ENCODE data around the gene PBOV1. TPM values are rescaled to one million over a fixed set of nuclear protein-coding genes. Genes with fewer than 3 reads are reported as not detected.

Gene PBOV1
- total and polyA plus RNA-seq, 4 experiments from 2014 or later: not detected

DNA sequence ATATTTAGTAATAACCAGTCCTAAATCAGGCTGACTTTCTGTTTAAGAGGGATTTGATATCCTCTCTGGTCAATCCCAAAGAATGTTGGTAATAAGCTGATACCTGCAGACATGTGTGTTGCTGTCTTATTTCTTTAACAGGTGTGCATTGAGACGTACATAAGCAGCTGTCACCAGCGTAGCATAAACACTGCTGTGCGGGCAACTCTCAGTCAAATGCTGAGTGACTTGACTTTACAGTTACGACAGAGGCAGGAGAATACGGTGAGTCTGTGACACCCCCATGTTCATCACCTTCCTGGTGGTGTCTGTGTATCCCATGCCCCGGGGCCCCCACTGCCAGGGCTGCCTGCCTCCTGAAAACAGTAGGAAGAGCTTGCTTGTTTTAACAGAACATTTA, 20.1 kb upstream of the PBOV1 start:
- intact Hi-C loops (cut with micrococcal nuclease): no loop called here
- Histone ChIP-seq H3K27me3 (ENCODE audit: insufficient read depth, low read length) (no peaks in the 10 kb centered on the region), H3K9me3 (ENCODE audit: control insufficient read depth in 1 of 2, low read length in 2 of 2) (no peaks in the 10 kb centered on the region), H3K4me3 (ENCODE audit: low read length in 2 of 2) (no peak overlapping the region), H3K27ac (ENCODE audit: low read depth, low read length) (no peak overlapping the region), H3K4me1 (ENCODE audit: insufficient read depth, low read length) (no peaks in the 10 kb centered on the region), H3K36me3 (ENCODE audit: insufficient read depth, low read length) (no peaks in the 10 kb centered on the region)
- Mint-ChIP-seq H3K27me3 (peaks cover 11 to 17% of the 10 kb centered on the region in 2 donors), H3K27ac (no peak overlapping the region), H3K4me1 (no peaks in the 10 kb centered on the region), H3K36me3 (no peaks in the 10 kb centered on the region), H3K4me3 (no peak overlapping the region), H3K9me3 (peaks cover 0 to 2% (median 0%) of the 10 kb centered on the region in 8 donors)
- DNase-seq: no peak
- ChIA-PET POLR2A (ENCODE audit: partially characterized antibody) (no interaction called here), CTCF (ENCODE audit: partially characterized antibody) (no interaction called here)

DNA sequence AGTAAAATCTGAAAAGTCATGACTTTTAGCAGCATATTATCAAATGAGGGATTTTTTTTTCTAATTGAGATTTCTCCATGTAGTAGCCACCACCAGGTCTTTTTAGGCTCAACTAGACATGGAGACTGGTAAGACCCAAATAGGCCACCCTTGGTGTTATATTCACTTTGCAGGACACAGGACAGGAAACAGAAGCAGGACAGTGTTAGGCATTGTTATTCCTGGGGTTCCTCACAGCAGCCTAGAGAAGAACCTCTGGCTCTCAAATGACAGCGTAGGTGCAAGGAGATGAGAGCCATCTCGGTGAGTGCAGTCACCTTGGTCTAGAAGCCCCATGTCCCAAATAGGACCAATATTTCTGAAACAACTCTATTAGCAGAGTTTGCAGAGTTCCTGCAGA, 19.2 kb upstream of the PBOV1 start:
- CTCF ChIA-PET (ENCODE audit: partially characterized antibody): no interaction called here

DNA sequence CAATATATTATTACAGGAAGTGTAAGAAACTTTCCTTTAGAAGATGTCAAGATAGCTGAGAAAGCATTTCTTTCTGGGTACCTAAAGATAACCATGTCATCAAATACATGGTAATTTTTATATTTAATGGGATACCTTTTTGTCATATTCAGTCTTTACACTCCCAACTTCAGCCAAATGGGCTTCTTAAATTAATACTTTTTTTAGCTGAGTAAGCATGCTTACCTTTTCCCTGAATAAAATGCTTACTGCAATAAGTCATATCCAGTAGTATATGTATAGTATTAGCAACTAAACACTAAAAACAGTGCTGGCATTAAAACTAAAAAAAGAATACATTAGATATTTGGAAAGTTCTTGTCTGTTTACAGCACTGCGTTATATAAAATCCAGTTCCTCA, 17.4 kb upstream of the PBOV1 start:
- H3K27ac Mint-ChIP-seq: no peak overlapping the region
- H3K4me1 ChIP-seq (ENCODE audit: insufficient read depth, low read length): no peaks in the 10 kb centered on the region
- DNase-seq: no peak
- H3K4me3 Mint-ChIP-seq: no peak overlapping the region
- ChIA-PET CTCF (ENCODE audit: partially characterized antibody) (no interaction called here), POLR2A (ENCODE audit: partially characterized antibody) (no interaction called here)
- no peaks in the 10 kb centered on the region for H3K4me1 Mint-ChIP-seq
- H3K36me3 Mint-ChIP-seq: no peaks in the 10 kb centered on the region
- H3K27me3 Mint-ChIP-seq: peaks cover 8 to 15% of the 10 kb centered on the region in 2 donors
- H3K4me3 ChIP-seq (ENCODE audit: low read length in 2 of 2): no peak overlapping the region
- no peaks in the 10 kb centered on the region for H3K9me3 ChIP-seq (ENCODE audit: control insufficient read depth in 1 of 2, low read length in 2 of 2)
- H3K36me3 ChIP-seq (ENCODE audit: insufficient read depth, low read length): no peaks in the 10 kb centered on the region
- no peaks in the 10 kb centered on the region for H3K9me3 Mint-ChIP-seq
- no peak overlapping the region for H3K27ac ChIP-seq (ENCODE audit: low read depth, low read length)
- H3K27me3 ChIP-seq (ENCODE audit: insufficient read depth, low read length): no peaks in the 10 kb centered on the region
- intact Hi-C loops (cut with micrococcal nuclease): no loop called here

More for the DNA sequence above, 19.2 kb upstream of the PBOV1 start:
- H3K4me3 ChIP-seq (ENCODE audit: low read length in 2 of 2): no peak overlapping the region
- Mint-ChIP-seq H3K27me3 (peaks cover 11 to 12% of the 10 kb centered on the region in 2 donors), H3K4me3 (no peak overlapping the region), H3K4me1 (no peaks in the 10 kb centered on the region), H3K9me3 (peaks cover 0 to 2% (median 0%) of the 10 kb centered on the region in 8 donors), H3K27ac (no peak overlapping the region), H3K36me3 (no peaks in the 10 kb centered on the region)
- POLR2A ChIA-PET (ENCODE audit: partially characterized antibody): no interaction called here
- no peaks in the 10 kb centered on the region for H3K36me3 ChIP-seq (ENCODE audit: insufficient read depth, low read length)
- intact Hi-C loops (cut with micrococcal nuclease): no loop called here
- H3K4me1 ChIP-seq (ENCODE audit: insufficient read depth, low read length): no peaks in the 10 kb centered on the region
- no peak overlapping the region for H3K27ac ChIP-seq (ENCODE audit: low read depth, low read length)
- H3K27me3 ChIP-seq (ENCODE audit: insufficient read depth, low read length): no peaks in the 10 kb centered on the region
- no peaks in the 10 kb centered on the region for H3K9me3 ChIP-seq (ENCODE audit: control insufficient read depth in 1 of 2, low read length in 2 of 2)
- DNase-seq: no peak

DNA sequence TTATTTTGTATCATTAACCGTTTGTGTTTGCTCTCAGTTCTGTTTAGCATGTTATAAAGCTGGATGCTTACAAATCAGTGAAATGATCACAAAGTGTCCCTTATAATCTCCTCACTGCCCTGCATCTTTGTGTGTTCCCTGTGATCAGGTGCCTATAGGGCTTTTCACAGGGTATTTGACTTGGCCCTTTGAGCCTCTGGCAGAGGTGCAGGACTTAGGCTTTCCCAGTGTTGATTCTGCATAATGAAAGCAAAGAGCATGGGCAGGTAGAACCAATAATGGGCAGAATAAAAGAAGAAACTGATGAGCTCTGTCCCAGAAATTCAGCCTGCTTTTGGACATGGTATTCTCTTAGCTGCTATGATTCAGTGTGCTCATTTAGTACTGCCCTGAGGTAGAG, 16.9 kb upstream of the PBOV1 start:
- Histone ChIP-seq H3K27me3 (ENCODE audit: insufficient read depth, low read length) (no peaks in the 10 kb centered on the region), H3K4me1 (ENCODE audit: insufficient read depth, low read length) (no peaks in the 10 kb centered on the region), H3K9me3 (ENCODE audit: control insufficient read depth in 1 of 2, low read length in 2 of 2) (no peaks in the 10 kb centered on the region), H3K4me3 (ENCODE audit: low read length in 2 of 2) (no peak overlapping the region), H3K36me3 (ENCODE audit: insufficient read depth, low read length) (no peaks in the 10 kb centered on the region), H3K27ac (ENCODE audit: low read depth, low read length) (no peak overlapping the region)
- ChIA-PET CTCF (ENCODE audit: partially characterized antibody) (no interaction called here), POLR2A (ENCODE audit: partially characterized antibody) (no interaction called here)
- no peaks in the 10 kb centered on the region for H3K9me3 Mint-ChIP-seq
- H3K27ac Mint-ChIP-seq: no peak overlapping the region
- H3K27me3 Mint-ChIP-seq: peaks cover 8 to 13% of the 10 kb centered on the region in 2 donors
- H3K4me3 Mint-ChIP-seq: no peak overlapping the region
- intact Hi-C loops (cut with micrococcal nuclease): no loop called here
- H3K4me1 Mint-ChIP-seq: no peaks in the 10 kb centered on the region
- DNase-seq: no peak
- H3K36me3 Mint-ChIP-seq: no peaks in the 10 kb centered on the region

DNA sequence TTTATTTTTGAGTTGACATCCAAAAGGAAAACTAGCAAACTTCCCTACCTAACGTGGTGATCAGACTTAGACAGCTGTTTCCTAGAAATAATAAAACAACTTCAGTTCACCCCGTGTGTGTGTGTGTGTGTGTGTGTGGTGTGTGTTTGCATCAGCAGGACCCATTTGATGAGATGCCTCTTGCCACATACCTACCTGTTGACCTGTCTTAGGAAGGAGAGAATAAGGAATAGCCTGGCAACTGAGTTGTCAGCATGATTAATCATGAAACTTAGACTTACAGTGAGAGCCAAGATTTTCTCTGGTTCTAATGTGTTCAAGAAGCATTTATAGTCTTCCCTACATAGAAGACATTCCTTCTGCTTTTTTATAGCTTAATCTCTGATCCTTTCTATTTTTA, 16.1 kb upstream of the PBOV1 start:
- Histone ChIP-seq H3K4me3 (ENCODE audit: low read length in 2 of 2) (no peak overlapping the region), H3K9me3 (ENCODE audit: control insufficient read depth in 1 of 2, low read length in 2 of 2) (no peaks in the 10 kb centered on the region), H3K4me1 (ENCODE audit: insufficient read depth, low read length) (no peaks in the 10 kb centered on the region), H3K36me3 (ENCODE audit: insufficient read depth, low read length) (no peaks in the 10 kb centered on the region), H3K27ac (ENCODE audit: low read depth, low read length) (no peak overlapping the region), H3K27me3 (ENCODE audit: insufficient read depth, low read length) (no peaks in the 10 kb centered on the region)
- no peak for DNase-seq
- no peaks in the 10 kb centered on the region for H3K36me3 Mint-ChIP-seq
- no peaks in the 10 kb centered on the region for H3K4me1 Mint-ChIP-seq
- peaks cover 8 to 17% of the 10 kb centered on the region in 2 donors for H3K27me3 Mint-ChIP-seq
- H3K27ac Mint-ChIP-seq: no peak overlapping the region
- H3K4me3 Mint-ChIP-seq: no peak overlapping the region
- POLR2A ChIA-PET (ENCODE audit: partially characterized antibody): no interaction called here
- intact Hi-C loops (cut with micrococcal nuclease): no loop called here
- CTCF ChIA-PET (ENCODE audit: partially characterized antibody): no interaction called here
- no peaks in the 10 kb centered on the region for H3K9me3 Mint-ChIP-seq

DNA sequence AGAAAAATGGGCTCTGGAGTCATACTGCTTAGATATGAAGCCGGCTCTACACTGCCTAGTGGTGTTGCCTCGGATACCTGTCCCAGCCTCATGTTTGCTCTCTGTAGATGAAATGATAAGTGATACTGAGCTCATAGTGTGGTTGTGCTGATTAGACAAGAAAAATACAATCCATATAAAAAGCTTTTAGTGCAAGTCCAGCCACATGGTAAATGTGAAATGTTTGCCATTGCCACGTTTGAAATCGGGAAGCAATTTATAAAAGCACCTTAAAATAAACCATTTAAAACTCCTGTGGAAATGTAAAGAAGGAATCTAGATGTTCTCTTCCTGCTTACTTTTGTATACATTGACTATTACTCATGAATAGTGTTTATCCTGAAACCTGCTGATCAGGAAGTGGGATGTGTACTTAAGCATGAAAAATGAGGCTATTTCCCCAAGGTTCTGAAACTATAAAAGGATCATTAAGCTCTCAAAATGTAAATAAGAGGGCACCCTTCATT, 13.1 kb upstream of the PBOV1 start:
- Histone ChIP-seq H3K27me3 (ENCODE audit: insufficient read depth, low read length) (no peaks in the 10 kb centered on the region), H3K4me3 (ENCODE audit: low read length in 2 of 2) (no peak overlapping the region), H3K27ac (ENCODE audit: low read depth, low read length) (no peak overlapping the region), H3K4me1 (ENCODE audit: insufficient read depth, low read length) (no peaks in the 10 kb centered on the region), H3K9me3 (ENCODE audit: control insufficient read depth in 1 of 2, low read length in 2 of 2) (no peaks in the 10 kb centered on the region), H3K36me3 (ENCODE audit: insufficient read depth, low read length) (no peaks in the 10 kb centered on the region)
- Mint-ChIP-seq H3K4me3 (no peak overlapping the region), H3K4me1 (no peaks in the 10 kb centered on the region), H3K27ac (no peak overlapping the region), H3K27me3 (peaks cover 13 to 17% of the 10 kb centered on the region in 2 donors), H3K36me3 (no peaks in the 10 kb centered on the region), H3K9me3 (no peaks in the 10 kb centered on the region)
- no peak for DNase-seq
- intact Hi-C loops (cut with micrococcal nuclease): no loop called here
- CTCF ChIA-PET (ENCODE audit: partially characterized antibody): no interaction called here
- POLR2A ChIA-PET (ENCODE audit: partially characterized antibody): no interaction called here

DNA sequence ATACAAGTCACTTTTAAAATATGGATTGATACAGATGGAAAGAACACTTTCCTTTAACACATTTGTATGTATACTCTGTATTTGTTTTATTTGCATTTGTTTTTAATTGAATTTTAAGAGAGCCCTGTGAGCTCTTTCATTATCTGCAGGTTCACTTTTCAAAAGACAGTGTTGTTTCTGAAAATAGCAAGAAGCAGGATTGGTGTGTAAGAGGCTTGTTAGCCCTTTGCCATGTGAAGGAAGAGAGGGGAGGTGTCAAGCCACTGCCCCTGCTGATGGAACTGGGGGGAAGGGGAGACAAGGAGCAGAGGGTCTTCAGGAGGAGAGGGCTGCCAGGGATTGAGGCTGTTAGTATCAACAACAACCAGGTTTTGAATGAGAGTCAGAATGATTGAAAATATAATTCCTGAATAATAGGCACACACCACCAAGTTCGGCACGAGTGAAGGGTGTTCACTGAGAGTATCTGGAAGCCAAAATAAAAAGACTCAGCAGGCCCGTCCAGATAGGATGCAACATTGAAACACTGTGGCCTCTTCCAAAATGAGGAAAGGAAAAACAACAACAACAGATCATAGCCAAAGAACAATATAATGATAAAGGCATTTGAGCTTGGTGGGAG, 12.6 kb upstream of the PBOV1 start:
- H3K9me3 Mint-ChIP-seq: no peaks in the 10 kb centered on the region
- no peaks in the 10 kb centered on the region for H3K36me3 ChIP-seq (ENCODE audit: insufficient read depth, low read length)
- ChIA-PET POLR2A (ENCODE audit: partially characterized antibody) (no interaction called here), CTCF (ENCODE audit: partially characterized antibody) (no interaction called here)
- H3K27me3 ChIP-seq (ENCODE audit: insufficient read depth, low read length): no peaks in the 10 kb centered on the region
- no peak overlapping the region for H3K4me3 Mint-ChIP-seq
- H3K4me1 Mint-ChIP-seq: no peaks in the 10 kb centered on the region
- no peak overlapping the region for H3K27ac ChIP-seq (ENCODE audit: low read depth, low read length)
- H3K4me3 ChIP-seq (ENCODE audit: low read length in 2 of 2): no peak overlapping the region
- no peak overlapping the region for H3K27ac Mint-ChIP-seq
- no peaks in the 10 kb centered on the region for H3K9me3 ChIP-seq (ENCODE audit: control insufficient read depth in 1 of 2, low read length in 2 of 2)
- DNase-seq: no peak
- H3K27me3 Mint-ChIP-seq: peaks cover 13 to 17% of the 10 kb centered on the region in 2 donors
- intact Hi-C loops (cut with micrococcal nuclease): no loop called here
- no peaks in the 10 kb centered on the region for H3K36me3 Mint-ChIP-seq
- H3K4me1 ChIP-seq (ENCODE audit: insufficient read depth, low read length): no peaks in the 10 kb centered on the region

DNA sequence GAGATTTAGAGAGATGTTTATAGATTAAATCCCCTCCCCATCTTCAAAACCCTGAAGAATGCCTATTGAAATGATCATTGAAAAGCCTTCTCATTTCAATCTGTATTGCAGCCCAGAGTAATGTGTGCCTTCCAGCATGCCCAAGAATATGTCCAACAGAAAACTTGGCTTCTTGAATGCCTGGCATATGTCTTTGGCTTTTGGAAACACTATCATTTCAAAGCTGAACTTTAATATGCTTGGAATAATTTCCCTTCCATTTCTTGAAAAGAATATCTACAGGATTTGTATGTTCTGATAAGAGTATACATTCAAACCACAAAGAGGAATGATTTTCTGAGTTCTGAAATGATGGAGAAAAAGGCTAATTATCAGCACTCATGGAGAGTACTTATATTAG, 11.9 kb upstream of the PBOV1 start:
- ChIA-PET CTCF (ENCODE audit: partially characterized antibody) (no interaction called here), POLR2A (ENCODE audit: partially characterized antibody) (no interaction called here)
- H3K36me3 Mint-ChIP-seq: no peaks in the 10 kb centered on the region
- no peak overlapping the region for H3K4me3 ChIP-seq (ENCODE audit: low read length in 2 of 2)
- DNase-seq: no peak
- H3K36me3 ChIP-seq (ENCODE audit: insufficient read depth, low read length): no peaks in the 10 kb centered on the region
- peaks cover 11 to 19% of the 10 kb centered on the region in 2 donors for H3K27me3 Mint-ChIP-seq
- intact Hi-C loops (cut with micrococcal nuclease): no loop called here
- H3K4me1 Mint-ChIP-seq: no peaks in the 10 kb centered on the region
- H3K27me3 ChIP-seq (ENCODE audit: insufficient read depth, low read length): no peaks in the 10 kb centered on the region
- H3K9me3 Mint-ChIP-seq: no peaks in the 10 kb centered on the region
- no peaks in the 10 kb centered on the region for H3K4me1 ChIP-seq (ENCODE audit: insufficient read depth, low read length)
- H3K27ac Mint-ChIP-seq: no peak overlapping the region
- no peak overlapping the region for H3K27ac ChIP-seq (ENCODE audit: low read depth, low read length)
- H3K9me3 ChIP-seq (ENCODE audit: control insufficient read depth in 1 of 2, low read length in 2 of 2): no peaks in the 10 kb centered on the region
- no peak overlapping the region for H3K4me3 Mint-ChIP-seq
